HL-60/S4 (cell line): Measurements from ENCODE around the gene RAB27B.

Experiments
- in situ Hi-C: fragments of 300-500 bp; cut with MboI; formaldehyde crosslinking; loops from 2 replicates; pipeline ENCODE4 v1.14.3; 2022; ENCODE audit warnings: low sequenced_read_pairs

The RAB27B gene

GRCh38 chr18:54859667-54860421, 31.6 kb downstream of the RAB27B start:
- in situ Hi-C loops, result no loop called here

- in situ Hi-C loops, result no loop called here
Observed at GRCh38 chr18:54860941-54861340, 32.7 kb downstream of the RAB27B start.

GRCh38 chr18:54867131-54867530, 38.9 kb downstream of the RAB27B start:
- in situ Hi-C loops, result no loop called here

GRCh38 chr18:54871231-54871630, 43.0 kb downstream of the RAB27B start:
- in situ Hi-C loops, result no loop called here

GRCh38 chr18:54872681-54873080, 44.4 kb downstream of the RAB27B start:
- in situ Hi-C loops, result no loop called here

GRCh38 chr18:54873884-54874255, 45.6 kb downstream of the RAB27B start:
- in situ Hi-C loops, result no loop called here

GRCh38 chr18:54875063-54875462, 46.8 kb downstream of the RAB27B start:
- in situ Hi-C loops, result no loop called here

GRCh38 chr18:54877076-54877475, 48.8 kb downstream of the RAB27B start:
- in situ Hi-C loops, result no loop called here

- in situ Hi-C loops, result no loop called here
Observed at GRCh38 chr18:54878159-54878622, 49.9 kb downstream of the RAB27B start.

- in situ Hi-C loops, result no loop called here
Observed at GRCh38 chr18:54878659-54879358, 50.5 kb downstream of the RAB27B start.

- in situ Hi-C loops, result no loop called here
Observed at GRCh38 chr18:54879691-54880090, 51.4 kb downstream of the RAB27B start.

GRCh38 chr18:54880395-54881105, 52.3 kb downstream of the RAB27B start:
- in situ Hi-C loops, result no loop called here

- in situ Hi-C loops, result no loop called here
Observed at GRCh38 chr18:54881229-54881768, 53.0 kb downstream of the RAB27B start.

GRCh38 chr18:54882318-54882717, 54.0 kb downstream of the RAB27B start:
- in situ Hi-C loops, result no loop called here

GRCh38 chr18:54883816-54884604, 55.7 kb downstream of the RAB27B start:
- in situ Hi-C loops, result no loop called here

GRCh38 chr18:54888378-54888777, 60.1 kb downstream of the RAB27B start:
- in situ Hi-C loops, result no loop called here

GRCh38 chr18:54888933-54889332, 60.7 kb downstream of the RAB27B start:
- in situ Hi-C loops, result no loop called here

GRCh38 chr18:54899500-54899899, 71.2 kb downstream of the RAB27B start:
- in situ Hi-C loops, result no loop called here

- in situ Hi-C loops, result no loop called here
Observed at GRCh38 chr18:54900290-54900689, 72.0 kb downstream of the RAB27B start.

- in situ Hi-C loops, result no loop called here
Observed at GRCh38 chr18:54904581-54904980, 76.3 kb downstream of the RAB27B start.

GRCh38 chr18:54905629-54906028, 77.4 kb downstream of the RAB27B start:
- in situ Hi-C loops, result no loop called here
